Nephron (organoid): Measurements from ENCODE around the gene FBXO48.
"Not testable (repeated sequence)": the region's sequence is repeated elsewhere in the genome, so short reads cannot be mapped to it uniquely, and the experiment has no call there.

Source experiments
- H3K27ac Mint-ChIP-seq, 3 experiments: 2 replicates each; pipeline ENCODE4 v1.8.0; 2020; ENCODE audit warnings: mixed read lengths in 3 of 3, mild to moderate bottlenecking in 2 of 3, moderate library complexity in 1 of 3
- H3K27me3 Mint-ChIP-seq: 2 replicates; pipeline ENCODE4 v1.8.0; 2021; ENCODE audit warnings: low read depth, mild to moderate bottlenecking, moderate library complexity, mixed read lengths
- H3K36me3 Mint-ChIP-seq: 2 replicates; pipeline ENCODE4 v1.8.0; 2020; ENCODE audit warnings: low read depth, mixed read lengths
- H3K4me1 Mint-ChIP-seq: 2 replicates; pipeline ENCODE4 v1.8.0; 2020; ENCODE audit warnings: mixed read lengths
- H3K4me3 Mint-ChIP-seq, 3 experiments: 2 replicates each; pipeline ENCODE4 v1.8.0; 2020; ENCODE audit warnings: mild to moderate bottlenecking in 3 of 3, mixed read lengths in 3 of 3, moderate library complexity in 2 of 3
- H3K9me3 Mint-ChIP-seq: 2 replicates; pipeline ENCODE4 v1.8.0; 2020; ENCODE audit warnings: mixed read lengths
- TF ChIP-seq, protein P1 (sequence below), 3 experiments: fragments of 200-600 bp; sonication (generic); IDR thresholded peaks; one replicate each; pipeline ENCODE4 v1.5.0; 2021; ENCODE audit warnings: antibody characterized with exemption in 3 of 3; ENCODE audit not compliant: unreplicated experiment in 3 of 3

The FBXO48 gene

GRCh38 chr2:68452158-68452900, 14.8 kb downstream of the FBXO48 start:
- no peaks in the 10 kb centered on the region for H3K4me1 Mint-ChIP-seq
- no peak overlapping the region for H3K4me3 Mint-ChIP-seq
- H3K27me3 Mint-ChIP-seq, result peaks cover 4% of the 10 kb centered on the region
- H3K9me3 Mint-ChIP-seq, result no peaks in the 10 kb centered on the region
- TF ChIP-seq, protein P1, sequence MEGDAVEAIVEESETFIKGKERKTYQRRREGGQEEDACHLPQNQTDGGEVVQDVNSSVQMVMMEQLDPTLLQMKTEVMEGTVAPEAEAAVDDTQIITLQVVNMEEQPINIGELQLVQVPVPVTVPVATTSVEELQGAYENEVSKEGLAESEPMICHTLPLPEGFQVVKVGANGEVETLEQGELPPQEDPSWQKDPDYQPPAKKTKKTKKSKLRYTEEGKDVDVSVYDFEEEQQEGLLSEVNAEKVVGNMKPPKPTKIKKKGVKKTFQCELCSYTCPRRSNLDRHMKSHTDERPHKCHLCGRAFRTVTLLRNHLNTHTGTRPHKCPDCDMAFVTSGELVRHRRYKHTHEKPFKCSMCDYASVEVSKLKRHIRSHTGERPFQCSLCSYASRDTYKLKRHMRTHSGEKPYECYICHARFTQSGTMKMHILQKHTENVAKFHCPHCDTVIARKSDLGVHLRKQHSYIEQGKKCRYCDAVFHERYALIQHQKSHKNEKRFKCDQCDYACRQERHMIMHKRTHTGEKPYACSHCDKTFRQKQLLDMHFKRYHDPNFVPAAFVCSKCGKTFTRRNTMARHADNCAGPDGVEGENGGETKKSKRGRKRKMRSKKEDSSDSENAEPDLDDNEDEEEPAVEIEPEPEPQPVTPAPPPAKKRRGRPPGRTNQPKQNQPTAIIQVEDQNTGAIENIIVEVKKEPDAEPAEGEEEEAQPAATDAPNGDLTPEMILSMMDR (IDR thresholded peaks at IDR 0.05; ENCODE audit: unreplicated experiment in 3 of 3), result no peak
- no peak overlapping the region for H3K27ac Mint-ChIP-seq
- H3K36me3 Mint-ChIP-seq, result no peaks in the 10 kb centered on the region

- Mint-ChIP-seq H3K36me3 (no peaks in the 10 kb centered on the region), H3K27ac (no peak overlapping the region), H3K4me1 (no peaks in the 10 kb centered on the region), H3K27me3 (peaks cover 4% of the 10 kb centered on the region), H3K9me3 (peaks cover 3% of the 10 kb centered on the region), H3K4me3 (no peak overlapping the region)
- TF ChIP-seq, protein P1 (IDR thresholded peaks at IDR 0.05; ENCODE audit: unreplicated experiment in 3 of 3), result no peak
These were observed 18.1 kb downstream of the FBXO48 start for GRCh38 chr2:68448671-68449653.

GRCh38 chr2:68447118-68447517, 20.0 kb downstream of the FBXO48 start:
- no peaks in the 10 kb centered on the region for H3K4me1 Mint-ChIP-seq
- no peak overlapping the region for H3K27ac Mint-ChIP-seq
- no peaks in the 10 kb centered on the region for H3K36me3 Mint-ChIP-seq
- H3K27me3 Mint-ChIP-seq, result peaks cover 4% of the 10 kb centered on the region
- TF ChIP-seq, protein P1 (IDR thresholded peaks at IDR 0.05; ENCODE audit: unreplicated experiment in 3 of 3), result no peak
- H3K9me3 Mint-ChIP-seq, result peaks cover 3% of the 10 kb centered on the region
- no peak overlapping the region for H3K4me3 Mint-ChIP-seq

- H3K36me3 Mint-ChIP-seq, H3K4me1 Mint-ChIP-seq, H3K27ac Mint-ChIP-seq, H3K4me3 Mint-ChIP-seq, H3K27me3 Mint-ChIP-seq, H3K9me3 Mint-ChIP-seq: not testable (repeated sequence)
These were observed 20.7 kb downstream of the FBXO48 start for GRCh38 chr2:68446425-68446824.

DNA sequence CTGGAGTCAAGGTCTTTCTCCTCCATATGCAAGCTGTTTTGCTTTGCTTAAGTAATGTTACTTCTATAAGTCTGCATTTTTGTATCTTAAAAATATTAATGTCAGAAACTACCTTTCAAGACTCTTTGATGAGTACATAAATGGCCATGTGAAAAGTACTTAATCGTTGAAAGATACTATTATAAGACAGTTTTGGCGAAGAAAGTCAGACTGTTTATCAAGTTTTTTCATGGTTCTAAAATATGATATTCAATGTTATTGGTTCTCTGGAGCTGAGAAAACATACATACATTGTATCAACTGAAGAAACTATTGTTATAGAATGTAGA, 25.1 kb downstream of the FBXO48 start:
- H3K4me1 Mint-ChIP-seq, result peaks cover 32% of the 10 kb centered on the region
- peaks cover 1% of the 10 kb centered on the region for H3K9me3 Mint-ChIP-seq
- peak overlapping the region in 1 of 3 experiments; percentile 62 for H3K27ac Mint-ChIP-seq
- H3K36me3 Mint-ChIP-seq, result no peaks in the 10 kb centered on the region
- TF ChIP-seq, protein P1 (IDR thresholded peaks at IDR 0.05; ENCODE audit: unreplicated experiment in 3 of 3), result no peak
- no peak overlapping the region for H3K4me3 Mint-ChIP-seq
- H3K27me3 Mint-ChIP-seq, result no peaks in the 10 kb centered on the region

DNA sequence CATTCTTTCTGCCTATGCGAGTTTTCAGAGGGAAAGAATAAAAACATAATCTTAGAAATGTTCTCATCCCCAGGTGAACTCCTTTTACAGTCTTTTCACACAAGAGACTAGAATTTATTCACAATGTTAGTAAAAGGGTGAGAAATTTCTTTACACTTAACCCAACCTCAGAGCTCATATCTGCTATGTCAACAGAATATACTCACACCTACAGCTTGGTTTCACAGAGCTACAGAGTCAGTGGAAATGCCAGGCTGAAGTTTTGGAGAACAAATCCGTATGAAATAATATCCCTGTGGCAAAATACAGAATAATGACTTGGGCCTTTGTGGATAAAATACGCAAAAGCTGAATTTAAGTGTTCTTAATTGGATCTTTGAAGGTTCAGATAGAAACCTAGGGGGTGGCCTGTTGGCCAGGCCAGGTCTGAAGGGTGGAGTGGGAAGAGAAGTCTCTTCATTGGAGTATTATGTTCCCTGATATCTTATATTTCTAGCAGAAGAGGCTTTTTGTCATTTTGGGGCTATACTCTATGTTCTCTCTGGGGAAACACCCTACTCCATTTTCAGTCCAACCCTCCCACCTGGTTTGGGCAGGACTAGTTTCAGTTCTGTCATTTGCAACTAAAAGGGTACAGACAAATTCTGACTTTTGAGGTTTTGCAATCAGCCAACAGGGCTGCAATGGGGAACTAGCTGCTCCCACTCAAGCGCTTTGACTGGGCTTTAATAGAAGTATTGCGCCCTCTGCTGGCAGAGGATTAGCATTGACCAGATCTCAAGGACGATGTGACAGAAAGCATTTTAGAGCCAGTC, 25.7 kb downstream of the FBXO48 start:
- Mint-ChIP-seq H3K4me1 (peaks cover 37% of the 10 kb centered on the region), H3K9me3 (no peaks in the 10 kb centered on the region), H3K27ac (peak overlapping the region in 2 of 3 experiments; percentile 58 to 62), H3K36me3 (no peaks in the 10 kb centered on the region), H3K4me3 (no peak overlapping the region), H3K27me3 (no peaks in the 10 kb centered on the region)
- TF ChIP-seq, protein P1 (IDR thresholded peaks at IDR 0.05; ENCODE audit: unreplicated experiment in 3 of 3), result peak; percentile 92 to 95 (median 92)
